ENCODE data around the gene PRPF8.
"Not testable (repeated sequence)": the region's sequence is repeated elsewhere in the genome, so short reads cannot be mapped to it uniquely, and the experiment has no call there.

Gene PRPF8

DNA sequence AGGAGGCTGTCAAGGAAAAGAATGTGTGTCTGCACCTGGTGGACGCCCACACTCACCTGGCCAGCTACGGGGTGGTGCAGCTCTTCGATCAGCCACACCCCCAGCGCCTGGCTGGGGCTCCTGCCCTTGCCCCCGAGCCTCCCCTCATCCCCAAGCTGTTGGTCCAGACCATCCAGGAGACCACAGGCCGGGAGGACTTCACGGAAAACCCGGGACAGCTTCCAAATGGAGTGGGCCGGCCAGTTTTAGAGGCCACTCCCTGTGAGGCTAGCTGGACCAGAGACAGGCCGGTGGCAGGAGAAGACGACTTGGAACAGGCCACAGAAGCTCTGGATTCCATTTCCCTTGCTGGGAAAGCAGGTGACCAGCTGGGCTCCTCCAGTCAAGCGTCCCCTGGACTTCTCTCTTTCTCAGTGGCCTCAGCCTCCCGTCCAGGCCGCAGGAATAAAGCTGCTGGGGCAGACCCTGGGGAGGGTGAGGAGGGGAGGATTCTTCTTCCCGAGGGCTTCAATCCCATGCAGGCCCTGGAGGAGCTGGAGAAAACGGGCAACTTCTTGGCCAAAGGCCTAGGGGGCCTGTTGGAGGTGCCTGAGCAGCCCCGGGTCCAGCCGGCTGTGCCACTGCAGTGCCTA is 42.1 kb upstream of the PRPF8 start:
- no peak overlapping the region for H3K4me3 ChIP-seq (ENCODE audit: low read length in 2 of 2)
- H3K36me3 ChIP-seq (ENCODE audit: control insufficient read depth in 2 of 2, insufficient read depth in 2 of 2, low read length in 2 of 2): peaks cover 0 to 7% of the 10 kb centered on the region in 2 donors
- H3K27me3 ChIP-seq (ENCODE audit: control insufficient read depth in 1 of 2, insufficient read depth in 2 of 2, low read length in 2 of 2): no peaks in the 10 kb centered on the region
- H3K4me1 ChIP-seq (ENCODE audit: control insufficient read depth, insufficient read depth, low read length): peaks cover 43% of the 10 kb centered on the region
- no peaks in the 10 kb centered on the region for H3K9me3 ChIP-seq (ENCODE audit: control insufficient read depth in 2 of 2, low read length in 2 of 2)
- no peak overlapping the region for H3K9ac ChIP-seq (ENCODE audit: low read length in 2 of 2)
- no peak overlapping the region for H3K27ac ChIP-seq (ENCODE audit: low read length)

GRCh38 chr17:1725642-1726511 is 41.2 kb upstream of the PRPF8 start:
- Histone ChIP-seq H3K4me1 (ENCODE audit: control insufficient read depth, insufficient read depth, low read length) (peaks cover 40% of the 10 kb centered on the region), H3K9me3 (ENCODE audit: control insufficient read depth in 2 of 2, low read length in 2 of 2) (no peaks in the 10 kb centered on the region), H3K9ac (ENCODE audit: low read length in 2 of 2) (no peak overlapping the region), H3K4me3 (ENCODE audit: low read length in 2 of 2) (peak overlapping the region in 1 of 2 donors; percentile 75), H3K27me3 (ENCODE audit: control insufficient read depth in 1 of 2, insufficient read depth in 2 of 2, low read length in 2 of 2) (no peaks in the 10 kb centered on the region), H3K36me3 (ENCODE audit: control insufficient read depth in 2 of 2, insufficient read depth in 2 of 2, low read length in 2 of 2) (peaks cover 0 to 5% of the 10 kb centered on the region in 2 donors), H3K27ac (ENCODE audit: low read length) (no peak overlapping the region)

DNA sequence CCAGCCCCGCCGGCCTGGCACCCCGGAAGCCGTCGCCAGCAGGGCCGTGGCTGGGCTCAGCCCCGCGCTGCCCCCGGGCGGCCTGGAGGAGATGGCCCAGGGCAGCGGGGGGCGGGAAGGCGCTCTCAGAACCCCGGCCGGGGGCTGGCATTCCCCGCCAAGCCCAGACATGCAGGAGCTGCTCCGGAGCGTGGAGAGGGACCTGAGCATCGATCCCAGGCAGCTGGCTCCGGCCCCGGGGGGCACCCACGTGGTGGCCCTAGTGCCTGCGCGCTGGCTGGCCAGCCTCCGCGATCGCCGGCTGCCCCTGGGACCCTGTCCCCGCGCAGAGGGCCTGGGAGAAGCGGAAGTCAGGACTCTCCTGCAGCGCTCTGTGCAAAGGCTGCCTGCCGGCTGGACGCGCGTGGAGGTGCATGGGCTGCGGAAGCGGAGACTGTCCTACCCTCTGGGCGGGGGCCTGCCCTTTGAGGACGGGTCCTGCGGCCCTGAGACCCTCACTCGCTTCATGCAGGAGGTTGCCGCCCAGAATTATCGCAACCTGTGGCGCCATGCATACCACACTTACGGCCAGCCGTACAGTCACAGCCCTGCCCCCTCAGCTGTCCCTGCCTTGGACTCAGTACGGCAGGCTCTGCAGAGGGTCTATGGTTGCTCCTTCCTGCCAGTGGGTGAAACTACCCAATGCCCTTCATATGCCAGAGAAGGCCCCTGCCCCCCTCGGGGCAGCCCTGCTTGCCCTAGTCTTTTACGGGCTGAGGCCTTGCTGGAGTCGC is 40.4 kb upstream of the PRPF8 start:
- Histone ChIP-seq H3K27me3 (ENCODE audit: control insufficient read depth in 1 of 2, insufficient read depth in 2 of 2, low read length in 2 of 2) (no peaks in the 10 kb centered on the region), H3K4me1 (ENCODE audit: control insufficient read depth, insufficient read depth, low read length) (peaks cover 38% of the 10 kb centered on the region), H3K27ac (ENCODE audit: low read length) (peak overlapping the region; percentile 80), H3K36me3 (ENCODE audit: control insufficient read depth in 2 of 2, insufficient read depth in 2 of 2, low read length in 2 of 2) (peaks cover 0 to 5% of the 10 kb centered on the region in 2 donors), H3K4me3 (ENCODE audit: low read length in 2 of 2) (peak overlapping the region; percentile 63 to 75), H3K9ac (ENCODE audit: low read length in 2 of 2) (peak overlapping the region; percentile 36 to 51), H3K9me3 (ENCODE audit: control insufficient read depth in 2 of 2, low read length in 2 of 2) (no peaks in the 10 kb centered on the region)

GRCh38 chr17:1724351-1724868 is 39.7 kb upstream of the PRPF8 start, which contains the start of gene WDR81:
Gene WDR81 (plus strand): TSS chr17:1724704. CDS start chr17:1724960, 256 bp downstream.
- Histone ChIP-seq H3K27me3 (ENCODE audit: control insufficient read depth in 1 of 2, insufficient read depth in 2 of 2, low read length in 2 of 2) (no peaks in the 10 kb centered on the region), H3K9ac (ENCODE audit: low read length in 2 of 2) (peak within 1 kb of the TSS; percentile 64), H3K4me1 (ENCODE audit: control insufficient read depth, insufficient read depth, low read length) (peaks cover 35% of the 10 kb centered on the region), H3K9me3 (ENCODE audit: control insufficient read depth in 2 of 2, low read length in 2 of 2) (no peaks in the 10 kb centered on the region), H3K4me3 (ENCODE audit: low read length in 2 of 2) (peak within 1 kb of the TSS; percentile 63 to 75), H3K36me3 (ENCODE audit: control insufficient read depth in 2 of 2, insufficient read depth in 2 of 2, low read length in 2 of 2) (peaks cover 0 to 5% of the 10 kb centered on the region in 2 donors), H3K27ac (ENCODE audit: low read length) (peak within 1 kb of the TSS; percentile 80)

DNA sequence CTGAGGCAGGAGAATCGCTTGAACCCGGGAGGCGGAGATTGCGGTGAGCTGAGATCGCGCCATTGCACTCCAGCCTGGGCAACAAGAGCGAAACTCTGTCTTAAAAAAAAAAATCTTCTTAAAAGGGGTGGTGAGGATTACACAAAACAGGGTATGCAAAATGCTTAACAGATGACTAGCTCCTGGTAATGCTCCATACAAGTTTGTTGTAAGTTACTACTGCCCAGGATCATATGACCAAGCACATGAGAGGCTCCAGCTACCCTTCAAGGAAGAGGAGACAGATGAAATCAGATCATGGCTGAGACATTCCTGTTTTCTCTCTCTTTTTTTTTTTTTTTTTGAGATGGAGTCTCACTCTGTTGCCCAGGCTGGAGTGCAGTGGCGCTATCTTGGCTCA is 37.4 kb upstream of the PRPF8 start:
- H3K36me3 ChIP-seq (ENCODE audit: control insufficient read depth in 2 of 2, insufficient read depth in 2 of 2, low read length in 2 of 2); H3K27me3 ChIP-seq (ENCODE audit: control insufficient read depth in 1 of 2, insufficient read depth in 2 of 2, low read length in 2 of 2); H3K9ac ChIP-seq (ENCODE audit: low read length in 2 of 2); H3K27ac ChIP-seq (ENCODE audit: low read length); H3K9me3 ChIP-seq (ENCODE audit: control insufficient read depth in 2 of 2, low read length in 2 of 2); H3K4me3 ChIP-seq (ENCODE audit: low read length in 2 of 2): not testable (repeated sequence)
- peaks cover 53% of the 10 kb centered on the region for H3K4me1 ChIP-seq (ENCODE audit: control insufficient read depth, insufficient read depth, low read length)

GRCh38 chr17:1720856-1721386 is 36.3 kb upstream of the PRPF8 start:
- H3K4me1 ChIP-seq (ENCODE audit: control insufficient read depth, insufficient read depth, low read length): peaks cover 44% of the 10 kb centered on the region
- H3K27me3 ChIP-seq (ENCODE audit: control insufficient read depth in 1 of 2, insufficient read depth in 2 of 2, low read length in 2 of 2): no peaks in the 10 kb centered on the region
- no peak overlapping the region for H3K27ac ChIP-seq (ENCODE audit: low read length)
- H3K9ac ChIP-seq (ENCODE audit: low read length in 2 of 2): no peak overlapping the region
- no peaks in the 10 kb centered on the region for H3K36me3 ChIP-seq (ENCODE audit: control insufficient read depth in 2 of 2, insufficient read depth in 2 of 2, low read length in 2 of 2)
- peak overlapping the region in 1 of 2 donors; percentile 49 for H3K4me3 ChIP-seq (ENCODE audit: low read length in 2 of 2)
- H3K9me3 ChIP-seq (ENCODE audit: control insufficient read depth in 2 of 2, low read length in 2 of 2): no peaks in the 10 kb centered on the region

GRCh38 chr17:1718362-1719165 is 33.9 kb upstream of the PRPF8 start:
- Histone ChIP-seq H3K27ac (ENCODE audit: low read length) (peak overlapping the region; percentile 99), H3K4me1 (ENCODE audit: control insufficient read depth, insufficient read depth, low read length) (peaks cover 44% of the 10 kb centered on the region), H3K36me3 (ENCODE audit: control insufficient read depth in 2 of 2, insufficient read depth in 2 of 2, low read length in 2 of 2) (peaks cover 1 to 3% of the 10 kb centered on the region in 2 donors), H3K4me3 (ENCODE audit: low read length in 2 of 2) (no peak overlapping the region), H3K9ac (ENCODE audit: low read length in 2 of 2) (no peak overlapping the region), H3K9me3 (ENCODE audit: control insufficient read depth in 2 of 2, low read length in 2 of 2) (no peaks in the 10 kb centered on the region), H3K27me3 (ENCODE audit: control insufficient read depth in 1 of 2, insufficient read depth in 2 of 2, low read length in 2 of 2) (no peaks in the 10 kb centered on the region)

DNA sequence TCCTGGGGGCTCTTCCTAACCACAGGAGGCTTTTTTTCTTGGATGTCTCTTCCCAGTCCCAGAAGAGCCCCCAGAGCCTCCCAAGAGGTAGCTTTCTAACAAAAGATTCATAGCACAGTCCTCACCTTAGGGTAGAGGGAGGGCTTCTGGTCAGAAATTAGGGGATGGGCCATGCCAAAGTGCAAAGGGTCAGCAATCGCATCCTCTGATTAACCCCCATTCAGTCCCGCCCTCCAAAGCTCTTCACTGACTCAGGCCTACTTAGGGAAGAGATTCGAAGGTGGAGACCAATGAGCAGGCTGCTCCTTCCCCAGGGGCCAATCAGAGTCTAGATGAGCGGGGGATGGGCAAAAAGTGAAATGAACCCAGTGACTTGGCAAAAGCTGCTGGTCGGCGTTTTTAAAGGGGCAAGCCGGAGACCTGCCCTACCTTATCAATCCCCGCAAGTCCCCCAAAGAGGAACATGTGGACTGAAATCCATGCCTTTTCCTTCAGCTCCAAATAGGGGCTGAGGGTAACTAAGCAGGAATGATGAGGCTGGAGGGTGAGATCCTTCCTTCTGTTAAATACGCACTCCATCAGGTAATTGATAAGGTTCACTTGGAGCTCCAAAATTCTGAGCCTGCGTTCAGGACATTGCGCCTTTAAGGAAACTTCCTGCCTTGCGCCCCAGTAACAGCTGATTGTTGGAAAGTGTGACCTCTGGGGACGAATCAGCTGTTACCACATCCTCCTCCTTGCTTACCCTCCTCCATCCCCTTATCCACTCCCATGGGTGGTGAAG is 32.4 kb upstream of the PRPF8 start:
- Histone ChIP-seq H3K9me3 (ENCODE audit: control insufficient read depth in 2 of 2, low read length in 2 of 2) (no peaks in the 10 kb centered on the region), H3K4me3 (ENCODE audit: low read length in 2 of 2) (peak overlapping the region; percentile 84 to 86), H3K27ac (ENCODE audit: low read length) (peak overlapping the region; percentile 99), H3K9ac (ENCODE audit: low read length in 2 of 2) (peak overlapping the region; percentile 93 to 97), H3K4me1 (ENCODE audit: control insufficient read depth, insufficient read depth, low read length) (peaks cover 55% of the 10 kb centered on the region), H3K27me3 (ENCODE audit: control insufficient read depth in 1 of 2, insufficient read depth in 2 of 2, low read length in 2 of 2) (no peaks in the 10 kb centered on the region), H3K36me3 (ENCODE audit: control insufficient read depth in 2 of 2, insufficient read depth in 2 of 2, low read length in 2 of 2) (peaks cover 15 to 18% of the 10 kb centered on the region in 2 donors)

All from stomach smooth muscle (tissue), 2 donors.